ENCODE data around the gene BACE1. TPM values are rescaled to one million over a fixed set of nuclear protein-coding genes. Genes with fewer than 3 reads are reported as not detected.

The BACE1 gene
- total and polyA plus RNA-seq, 2 experiments from 2014 or later, result 2.4 to 7.2 TPM

DNA sequence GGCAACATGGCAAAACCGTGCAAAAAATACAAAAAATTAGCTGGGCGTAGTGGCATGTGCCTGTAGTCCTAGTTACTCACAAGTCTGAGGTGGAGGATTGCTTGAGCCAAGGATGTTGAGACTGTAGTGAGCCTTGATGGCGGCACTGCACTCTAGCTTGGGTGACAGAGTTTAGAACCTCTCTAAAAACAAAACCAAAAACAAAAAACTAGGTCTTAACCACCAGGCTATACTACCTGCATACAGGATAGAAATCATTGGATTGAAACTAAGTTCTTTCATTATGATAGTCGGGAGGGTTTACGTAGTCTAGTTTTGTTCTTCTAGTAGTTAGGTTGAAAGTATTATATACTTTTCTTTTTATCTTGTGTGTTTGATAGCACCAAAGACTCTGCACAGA lies 77.8 kb downstream of the BACE1 start:
- Histone ChIP-seq H3K9me2 (ENCODE audit: insufficient read depth) (no peaks in the 10 kb centered on the region), H3K4me1 (ENCODE audit: insufficient read depth) (no peaks in the 10 kb centered on the region; the same call in 1 of the 2 replicates), H3K4me2 (no peak overlapping the region), H3K79me2 (replicated peaks; ENCODE audit: insufficient read depth) (peaks cover 21% of the 10 kb centered on the region), H4K20me1 (replicated peaks; ENCODE audit: insufficient read depth) (peaks cover 6% of the 10 kb centered on the region), H3K36me3 (ENCODE audit: insufficient read depth) (peaks cover 19% of the 10 kb centered on the region; the same call in 1 of the 2 replicates), H3K27ac (ENCODE audit: low read depth) (no peak overlapping the region), H3K4me3 (no peak overlapping the region), H3F3A (replicated peaks; ENCODE audit: low read depth) (0 out of 2 replicates have a peak, but pooled peaks cover 8% of the 10 kb centered on the region), H2AFZ (no peak overlapping the region), H3K27me3 (ENCODE audit: insufficient read depth) (no peaks in the 10 kb centered on the region)
- no peak for DNase-seq (ENCODE audit: low spot score)
- TF ChIP-seq, protein P1, sequence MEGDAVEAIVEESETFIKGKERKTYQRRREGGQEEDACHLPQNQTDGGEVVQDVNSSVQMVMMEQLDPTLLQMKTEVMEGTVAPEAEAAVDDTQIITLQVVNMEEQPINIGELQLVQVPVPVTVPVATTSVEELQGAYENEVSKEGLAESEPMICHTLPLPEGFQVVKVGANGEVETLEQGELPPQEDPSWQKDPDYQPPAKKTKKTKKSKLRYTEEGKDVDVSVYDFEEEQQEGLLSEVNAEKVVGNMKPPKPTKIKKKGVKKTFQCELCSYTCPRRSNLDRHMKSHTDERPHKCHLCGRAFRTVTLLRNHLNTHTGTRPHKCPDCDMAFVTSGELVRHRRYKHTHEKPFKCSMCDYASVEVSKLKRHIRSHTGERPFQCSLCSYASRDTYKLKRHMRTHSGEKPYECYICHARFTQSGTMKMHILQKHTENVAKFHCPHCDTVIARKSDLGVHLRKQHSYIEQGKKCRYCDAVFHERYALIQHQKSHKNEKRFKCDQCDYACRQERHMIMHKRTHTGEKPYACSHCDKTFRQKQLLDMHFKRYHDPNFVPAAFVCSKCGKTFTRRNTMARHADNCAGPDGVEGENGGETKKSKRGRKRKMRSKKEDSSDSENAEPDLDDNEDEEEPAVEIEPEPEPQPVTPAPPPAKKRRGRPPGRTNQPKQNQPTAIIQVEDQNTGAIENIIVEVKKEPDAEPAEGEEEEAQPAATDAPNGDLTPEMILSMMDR (conservative IDR thresholded peaks at IDR 0.05; ENCODE audit: low read depth in 2 of 2), result no peak
- no peak for TF ChIP-seq CREB1 (CRISPR knock-in tag; IDR thresholded peaks at IDR 0.05; ENCODE audit: low read depth)
- no peak for TF ChIP-seq ZNF114 (CRISPR knock-in tag; IDR thresholded peaks at IDR 0.05)
- TF ChIP-seq JUNB (IDR thresholded peaks at IDR 0.05; ENCODE audit: unreplicated experiment), result no peak
- TF ChIP-seq EZH2 (IDR thresholded peaks at IDR 0.05; ENCODE audit: low read depth, unreplicated experiment), result no peak
- no peak for TF ChIP-seq POLR2AphosphoS5 (IDR thresholded peaks at IDR 0.05; ENCODE audit: low read depth)
- no peak for TF ChIP-seq STAT1 (IDR thresholded peaks at IDR 0.05; ENCODE audit: unreplicated experiment)
- TF ChIP-seq NANOG (IDR thresholded peaks at IDR 0.05; ENCODE audit: borderline replicate concordance), result no peak
- TF ChIP-seq ZNF331 (CRISPR knock-in tag; IDR thresholded peaks at IDR 0.05; ENCODE audit: low read depth), result no peak
- TF ChIP-seq, protein P2, sequence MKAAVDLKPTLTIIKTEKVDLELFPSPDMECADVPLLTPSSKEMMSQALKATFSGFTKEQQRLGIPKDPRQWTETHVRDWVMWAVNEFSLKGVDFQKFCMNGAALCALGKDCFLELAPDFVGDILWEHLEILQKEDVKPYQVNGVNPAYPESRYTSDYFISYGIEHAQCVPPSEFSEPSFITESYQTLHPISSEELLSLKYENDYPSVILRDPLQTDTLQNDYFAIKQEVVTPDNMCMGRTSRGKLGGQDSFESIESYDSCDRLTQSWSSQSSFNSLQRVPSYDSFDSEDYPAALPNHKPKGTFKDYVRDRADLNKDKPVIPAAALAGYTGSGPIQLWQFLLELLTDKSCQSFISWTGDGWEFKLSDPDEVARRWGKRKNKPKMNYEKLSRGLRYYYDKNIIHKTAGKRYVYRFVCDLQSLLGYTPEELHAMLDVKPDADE (IDR thresholded peaks at IDR 0.05), result no peak
- no peak for TF ChIP-seq EZH2phosphoT487 (IDR thresholded peaks at IDR 0.05; ENCODE audit: unreplicated experiment)
- TF ChIP-seq ZNF462 (CRISPR knock-in tag; IDR thresholded peaks at IDR 0.05), result no peak
- TF ChIP-seq, protein P3, sequence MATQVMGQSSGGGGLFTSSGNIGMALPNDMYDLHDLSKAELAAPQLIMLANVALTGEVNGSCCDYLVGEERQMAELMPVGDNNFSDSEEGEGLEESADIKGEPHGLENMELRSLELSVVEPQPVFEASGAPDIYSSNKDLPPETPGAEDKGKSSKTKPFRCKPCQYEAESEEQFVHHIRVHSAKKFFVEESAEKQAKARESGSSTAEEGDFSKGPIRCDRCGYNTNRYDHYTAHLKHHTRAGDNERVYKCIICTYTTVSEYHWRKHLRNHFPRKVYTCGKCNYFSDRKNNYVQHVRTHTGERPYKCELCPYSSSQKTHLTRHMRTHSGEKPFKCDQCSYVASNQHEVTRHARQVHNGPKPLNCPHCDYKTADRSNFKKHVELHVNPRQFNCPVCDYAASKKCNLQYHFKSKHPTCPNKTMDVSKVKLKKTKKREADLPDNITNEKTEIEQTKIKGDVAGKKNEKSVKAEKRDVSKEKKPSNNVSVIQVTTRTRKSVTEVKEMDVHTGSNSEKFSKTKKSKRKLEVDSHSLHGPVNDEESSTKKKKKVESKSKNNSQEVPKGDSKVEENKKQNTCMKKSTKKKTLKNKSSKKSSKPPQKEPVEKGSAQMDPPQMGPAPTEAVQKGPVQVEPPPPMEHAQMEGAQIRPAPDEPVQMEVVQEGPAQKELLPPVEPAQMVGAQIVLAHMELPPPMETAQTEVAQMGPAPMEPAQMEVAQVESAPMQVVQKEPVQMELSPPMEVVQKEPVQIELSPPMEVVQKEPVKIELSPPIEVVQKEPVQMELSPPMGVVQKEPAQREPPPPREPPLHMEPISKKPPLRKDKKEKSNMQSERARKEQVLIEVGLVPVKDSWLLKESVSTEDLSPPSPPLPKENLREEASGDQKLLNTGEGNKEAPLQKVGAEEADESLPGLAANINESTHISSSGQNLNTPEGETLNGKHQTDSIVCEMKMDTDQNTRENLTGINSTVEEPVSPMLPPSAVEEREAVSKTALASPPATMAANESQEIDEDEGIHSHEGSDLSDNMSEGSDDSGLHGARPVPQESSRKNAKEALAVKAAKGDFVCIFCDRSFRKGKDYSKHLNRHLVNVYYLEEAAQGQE (IDR thresholded peaks at IDR 0.05; ENCODE audit: unreplicated experiment), result no peak
- peaks cover 35% of the 10 kb centered on the region for H3K36me3 Mint-ChIP-seq (ENCODE audit: low read depth)
- peaks cover 1% of the 10 kb centered on the region for H3K27me3 Mint-ChIP-seq (ENCODE audit: insufficient read depth, low read depth, poor library complexity)
- no peaks in the 10 kb centered on the region for H3K9me3 Mint-ChIP-seq
- no peak overlapping the region for H3K4me3 Mint-ChIP-seq
- ATAC-seq, result no peak
- peaks cover 12% of the 10 kb centered on the region for H3K4me1 Mint-ChIP-seq
- H3K27ac Mint-ChIP-seq, result no peak overlapping the region

Data from GM23338 (cell line).